Mesendoderm (in vitro differentiated cells): Measurements from ENCODE around the gene KCTD1.

Source experiments
- DNase-seq: peaks from one replicate; pipeline ENCODE4 v3.0.0; 2013
- H2AK5ac ChIP-seq: 2 replicates; pipeline ENCODE4 v1.6.1; 2013; ENCODE audit warnings: low read length, inconsistent platforms
- H2BK120ac ChIP-seq: 2 replicates; pipeline ENCODE4 v1.6.1; 2013; ENCODE audit warnings: low read depth, mild to moderate bottlenecking, low read length, moderate library complexity, mixed read lengths
- H2BK15ac ChIP-seq: replicated peaks from 2 replicates; pipeline ENCODE4 v1.6.1; 2013; ENCODE audit warnings: low read depth, mild to moderate bottlenecking, moderate library complexity
- H2BK5ac ChIP-seq: 2 replicates; pipeline ENCODE4 v1.6.1; 2013; ENCODE audit warnings: low read length, inconsistent platforms
- H3K18ac ChIP-seq: 2 replicates; pipeline ENCODE4 v1.6.1; 2013; ENCODE audit warnings: mild to moderate bottlenecking, low read length, mixed read lengths
- H3K23ac ChIP-seq: one replicate; pipeline ENCODE4 v1.6.1; 2013; ENCODE audit warnings: low read length
- H3K27ac ChIP-seq: 2 replicates; pipeline ENCODE4 v1.5.1; 2013; ENCODE audit warnings: low read depth, mild to moderate bottlenecking, inconsistent platforms, low read length, moderate library complexity
- H3K27me3 ChIP-seq: 2 replicates; pipeline ENCODE4 v1.6.1; 2013; ENCODE audit warnings: low read length, control low read depth, mild to moderate bottlenecking, inconsistent platforms; ENCODE audit not compliant: insufficient read depth, poor library complexity
- H3K36me3 ChIP-seq: 2 replicates; pipeline ENCODE4 v1.6.1; 2013; ENCODE audit warnings: low read length, inconsistent platforms; ENCODE audit not compliant: control insufficient read depth, insufficient read depth
- H3K4ac ChIP-seq: one replicate; pipeline ENCODE4 v1.6.1; 2013; ENCODE audit warnings: low read depth, mild to moderate bottlenecking, low read length, moderate library complexity
- H3K4me1 ChIP-seq: 2 replicates; pipeline ENCODE4 v1.6.1; 2013; ENCODE audit warnings: low read depth, low read length, inconsistent platforms; ENCODE audit not compliant: control insufficient read depth
- H3K4me2 ChIP-seq: 2 replicates; pipeline ENCODE4 v1.6.1; 2013; ENCODE audit warnings: low read length
- H3K4me3 ChIP-seq: 2 replicates; pipeline ENCODE4 v1.5.1; 2013; ENCODE audit warnings: mild to moderate bottlenecking, low read length
- H3K56ac ChIP-seq: one replicate; pipeline ENCODE4 v1.6.1; 2013; ENCODE audit warnings: low read length
- H3K79me1 ChIP-seq: 2 replicates; pipeline ENCODE4 v1.6.1; 2013; ENCODE audit warnings: low read length, inconsistent platforms
- H3K79me2 ChIP-seq: 2 replicates; pipeline ENCODE4 v1.6.1; 2013; ENCODE audit warnings: mild to moderate bottlenecking, low read length; ENCODE audit not compliant: control insufficient read depth, insufficient read depth
- H3K9ac ChIP-seq: 2 replicates; pipeline ENCODE4 v1.6.1; 2013; ENCODE audit warnings: low read length, inconsistent platforms
- H4K5ac ChIP-seq: one replicate; pipeline ENCODE4 v1.6.1; 2013; ENCODE audit warnings: low read length
- H4K8ac ChIP-seq: one replicate; pipeline ENCODE4 v1.6.1; 2013; ENCODE audit warnings: low read depth, mild to moderate bottlenecking, control low read depth, low read length, moderate library complexity
- WGBS: extraction: QIAGEN DNeasy Blood & Tissue Kit; methylation state at CpG from one replicate; pipeline ENCODE4 v1.1.7; 2013; ENCODE audit warnings: low lambda C conversion rate, missing lambda C conversion rate; ENCODE audit not compliant: insufficient coverage; ENCODE audit errors: extremely low coverage; 5-methylcytosine and 5-hydroxymethylcytosine counted together

The KCTD1 gene

GRCh38 chr18:26563024-26563423 lies 14.7 kb upstream of the KCTD1 start:
- Histone ChIP-seq H3K23ac (no peak overlapping the region), H3K36me3 (no peaks in the 10 kb centered on the region), H2AK5ac (no peak overlapping the region), H4K8ac (no peak overlapping the region), H2BK120ac (no peak overlapping the region), H3K4me1 (peaks cover 2% of the 10 kb centered on the region), H3K18ac (no peak overlapping the region), H3K4me2 (no peak overlapping the region), H3K4ac (no peak overlapping the region), H4K5ac (no peak overlapping the region), H3K27me3 (no peaks in the 10 kb centered on the region), H2BK5ac (no peak overlapping the region), H3K9ac (no peak overlapping the region), H3K79me2 (no peaks in the 10 kb centered on the region), H3K4me3 (no peak overlapping the region), H2BK15ac (no peak overlapping the region), H3K27ac (no peak overlapping the region), H3K56ac (no peak overlapping the region), H3K79me1 (no peaks in the 10 kb centered on the region)
- DNase-seq: no peak
- no CpG with 5 or more reads among the region's 3 CpGs for WGBS

- Histone ChIP-seq H3K4ac (no peak overlapping the region), H4K8ac (no peak overlapping the region), H3K27ac (no peak overlapping the region), H4K5ac (no peak overlapping the region), H3K4me3 (no peak overlapping the region), H3K79me2 (no peaks in the 10 kb centered on the region), H3K56ac (no peak overlapping the region), H3K4me2 (no peak overlapping the region), H3K27me3 (no peaks in the 10 kb centered on the region), H2AK5ac (no peak overlapping the region), H3K9ac (no peak overlapping the region), H3K4me1 (peaks cover 2% of the 10 kb centered on the region), H3K23ac (no peak overlapping the region), H3K36me3 (no peaks in the 10 kb centered on the region), H2BK5ac (no peak overlapping the region), H3K79me1 (no peaks in the 10 kb centered on the region), H3K18ac (no peak overlapping the region), H2BK120ac (no peak overlapping the region), H2BK15ac (no peak overlapping the region)
- WGBS: no CpG with 5 or more reads among the region's 2 CpGs
- DNase-seq: no peak
Observed at GRCh38 chr18:26562568-26562967, 14.2 kb upstream of the KCTD1 start.

- no peaks in the 10 kb centered on the region for H3K27me3 ChIP-seq
- no peak overlapping the region for H2AK5ac ChIP-seq
- DNase-seq: no peak
- H3K23ac ChIP-seq: no peak overlapping the region
- no peak overlapping the region for H3K4me2 ChIP-seq
- H3K4me1 ChIP-seq: peaks cover under 1% of the 10 kb centered on the region
- WGBS: no CpG with 5 or more reads among the region's 5 CpGs
- no peak overlapping the region for H2BK120ac ChIP-seq
- H3K9ac ChIP-seq: no peak overlapping the region
- no peak overlapping the region for H3K4ac ChIP-seq
- no peak overlapping the region for H2BK5ac ChIP-seq
- no peaks in the 10 kb centered on the region for H3K79me2 ChIP-seq
- H2BK15ac ChIP-seq: no peak overlapping the region
- H3K27ac ChIP-seq: no peak overlapping the region
- H4K5ac ChIP-seq: no peak overlapping the region
- H4K8ac ChIP-seq: no peak overlapping the region
- no peak overlapping the region for H3K4me3 ChIP-seq
- no peak overlapping the region for H3K56ac ChIP-seq
- H3K36me3 ChIP-seq: no peaks in the 10 kb centered on the region
- no peak overlapping the region for H3K18ac ChIP-seq
- H3K79me1 ChIP-seq: no peaks in the 10 kb centered on the region
Observed at GRCh38 chr18:26561769-26562168, 13.4 kb upstream of the KCTD1 start.

- Histone ChIP-seq H3K9ac (no peak overlapping the region), H4K8ac (no peak overlapping the region), H3K27ac (no peak overlapping the region), H2AK5ac (no peak overlapping the region), H3K4ac (no peak overlapping the region), H3K4me1 (no peaks in the 10 kb centered on the region), H3K56ac (no peak overlapping the region), H3K36me3 (no peaks in the 10 kb centered on the region), H4K5ac (no peak overlapping the region), H2BK15ac (no peak overlapping the region), H2BK5ac (no peak overlapping the region), H3K4me3 (no peak overlapping the region), H2BK120ac (no peak overlapping the region), H3K27me3 (peaks cover 10% of the 10 kb centered on the region), H3K4me2 (no peak overlapping the region), H3K23ac (no peak overlapping the region), H3K18ac (no peak overlapping the region), H3K79me1 (no peaks in the 10 kb centered on the region), H3K79me2 (no peaks in the 10 kb centered on the region)
- WGBS: no CpG with 5 or more reads among the region's 3 CpGs
- DNase-seq: no peak
Observed at GRCh38 chr18:26556573-26556972, 8.2 kb upstream of the KCTD1 start.

GRCh38 chr18:26555804-26556553 lies 7.6 kb upstream of the KCTD1 start:
- Histone ChIP-seq H3K23ac (no peak overlapping the region), H3K4ac (no peak overlapping the region), H3K36me3 (no peaks in the 10 kb centered on the region), H2BK15ac (no peak overlapping the region), H2AK5ac (no peak overlapping the region), H4K5ac (no peak overlapping the region), H3K79me2 (no peaks in the 10 kb centered on the region), H4K8ac (no peak overlapping the region), H3K27ac (no peak overlapping the region), H2BK5ac (no peak overlapping the region), H3K27me3 (peaks cover 15% of the 10 kb centered on the region), H3K56ac (no peak overlapping the region), H3K79me1 (no peaks in the 10 kb centered on the region), H3K9ac (no peak overlapping the region), H3K4me3 (no peak overlapping the region), H3K4me2 (no peak overlapping the region), H2BK120ac (no peak overlapping the region), H3K18ac (no peak overlapping the region), H3K4me1 (no peaks in the 10 kb centered on the region)
- 100% methylated on average over 3 of the region's 4 CpGs for WGBS
- no peak for DNase-seq

GRCh38 chr18:26553943-26554342 lies 5.6 kb upstream of the KCTD1 start:
- H3K56ac ChIP-seq: no peak overlapping the region
- no peak overlapping the region for H4K5ac ChIP-seq
- H3K36me3 ChIP-seq: no peaks in the 10 kb centered on the region
- no peak overlapping the region for H3K9ac ChIP-seq
- H4K8ac ChIP-seq: no peak overlapping the region
- H3K4me3 ChIP-seq: no peak overlapping the region
- peaks cover 1% of the 10 kb centered on the region for H3K4me1 ChIP-seq
- no peaks in the 10 kb centered on the region for H3K79me1 ChIP-seq
- H2AK5ac ChIP-seq: no peak overlapping the region
- no peak overlapping the region for H3K18ac ChIP-seq
- no peak overlapping the region for H3K4ac ChIP-seq
- H3K23ac ChIP-seq: no peak overlapping the region
- no peaks in the 10 kb centered on the region for H3K79me2 ChIP-seq
- no CpG with 5 or more reads among the region's 1 CpG for WGBS
- no peak overlapping the region for H2BK120ac ChIP-seq
- H3K27me3 ChIP-seq: peaks cover 19% of the 10 kb centered on the region
- no peak overlapping the region for H2BK15ac ChIP-seq
- no peak overlapping the region for H3K27ac ChIP-seq
- H3K4me2 ChIP-seq: no peak overlapping the region
- H2BK5ac ChIP-seq: no peak overlapping the region
- no peak for DNase-seq
